SHP77 treated with DMSO at 0.1 percent for 48 hours (cell line): ENCODE results near the gene ENPP1.
"Not testable (repeated sequence)": the region's sequence is repeated elsewhere in the genome, so short reads cannot be mapped to it uniquely, and the experiment has no call there.

ENCODE experiments used
- DNase-seq: peaks from one replicate; lab custom pipeline; 2025; lab: John Stamatoyannopoulos, UW

The ENPP1 gene

DNA sequence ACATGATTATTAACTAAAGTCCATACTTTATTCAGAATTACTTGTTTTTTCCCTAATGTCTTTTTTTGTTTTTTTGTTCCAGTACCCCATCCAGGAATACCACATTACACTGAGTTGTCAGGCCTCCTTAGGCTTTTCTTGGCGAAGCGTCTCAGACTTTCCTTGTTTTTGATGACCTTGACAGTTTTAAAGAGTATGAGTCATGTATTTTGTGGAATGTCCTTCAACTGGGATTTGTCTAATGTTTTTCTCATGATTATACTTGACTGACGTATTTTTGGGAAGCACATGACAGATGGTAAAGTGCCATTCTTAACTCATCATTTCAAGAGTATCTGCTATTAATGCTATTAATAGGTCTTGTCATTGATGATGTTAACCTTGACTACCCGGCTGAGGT lies 23.6 kb downstream of the ENPP1 start:
- no peak for DNase-seq

DNA sequence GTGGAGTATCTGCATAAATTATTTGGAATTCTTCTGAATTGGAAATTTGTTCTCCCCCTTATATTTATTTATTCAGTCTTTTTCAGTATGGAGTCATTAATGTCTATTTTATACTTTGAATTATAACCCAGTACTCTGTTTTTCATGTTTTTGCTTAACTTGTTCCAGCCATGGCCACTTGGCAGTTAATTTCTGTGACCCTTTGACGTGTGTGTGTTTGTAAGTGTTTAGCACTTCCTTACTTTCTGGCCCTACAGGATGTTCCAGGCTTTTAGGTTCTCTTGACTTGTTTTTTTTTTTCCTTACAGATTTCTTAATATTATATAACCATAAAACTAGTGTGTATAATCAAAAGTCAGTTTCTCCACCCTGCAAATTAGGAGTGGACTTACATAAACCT lies 24.1 kb downstream of the ENPP1 start:
- no peak for DNase-seq

DNA sequence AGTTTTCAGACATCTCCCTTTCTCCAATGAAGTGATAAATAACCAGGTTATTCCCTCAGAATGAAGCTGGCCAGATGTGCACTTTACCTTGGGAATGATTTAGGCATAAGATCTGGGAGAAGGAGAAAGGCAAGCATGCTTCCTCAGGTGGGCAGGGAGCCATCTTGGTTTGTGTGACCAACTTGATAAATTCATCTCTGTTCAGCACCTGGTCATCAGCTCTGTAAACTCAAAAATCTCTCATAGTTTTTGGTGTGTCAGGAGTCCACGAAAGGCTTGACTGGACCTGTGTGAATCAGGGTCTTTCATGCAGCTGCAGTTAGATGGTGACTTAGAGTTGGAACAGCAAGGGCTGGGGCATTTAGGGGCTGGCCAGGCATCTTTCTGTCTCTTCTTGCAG lies 24.5 kb downstream of the ENPP1 start:
- DNase-seq, result no peak

DNA sequence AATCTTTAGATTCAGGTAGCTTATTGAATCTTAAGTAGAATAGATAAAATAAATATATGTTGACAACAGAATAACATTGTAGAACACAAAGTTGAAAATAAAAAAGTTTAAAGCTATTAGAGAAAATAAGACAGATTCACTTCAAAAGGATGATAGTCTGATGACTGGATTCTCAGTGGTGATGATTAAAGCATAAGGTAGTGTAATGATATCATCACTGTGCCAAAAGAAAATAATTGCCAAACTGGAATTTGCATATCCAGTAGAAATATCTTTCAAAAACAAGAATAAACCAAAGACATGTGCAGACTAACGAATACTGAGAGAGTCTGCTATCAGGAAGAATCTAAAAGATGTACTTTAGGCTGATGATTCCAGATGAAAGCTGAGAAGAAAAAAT lies 30.2 kb downstream of the ENPP1 start:
- DNase-seq, result no peak

DNA sequence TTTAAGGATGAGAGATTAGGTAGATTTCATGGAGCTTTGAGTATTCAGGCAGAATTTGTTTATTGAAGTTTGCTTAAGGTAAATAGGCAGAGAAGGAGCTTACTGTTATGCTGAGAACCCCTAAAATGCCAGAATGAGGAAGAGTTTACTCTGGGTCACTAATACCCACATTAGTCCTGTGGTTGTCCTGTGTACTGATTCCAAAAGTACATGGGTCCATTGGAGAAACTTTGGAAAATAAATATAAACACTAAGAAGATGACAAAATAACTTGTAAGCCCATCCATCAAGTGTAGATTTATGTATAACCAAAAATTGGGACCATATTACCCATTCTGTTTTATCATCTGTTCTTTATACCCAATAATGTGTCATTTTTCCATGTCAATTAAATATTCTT lies 31.6 kb downstream of the ENPP1 start:
- no peak for DNase-seq

DNA sequence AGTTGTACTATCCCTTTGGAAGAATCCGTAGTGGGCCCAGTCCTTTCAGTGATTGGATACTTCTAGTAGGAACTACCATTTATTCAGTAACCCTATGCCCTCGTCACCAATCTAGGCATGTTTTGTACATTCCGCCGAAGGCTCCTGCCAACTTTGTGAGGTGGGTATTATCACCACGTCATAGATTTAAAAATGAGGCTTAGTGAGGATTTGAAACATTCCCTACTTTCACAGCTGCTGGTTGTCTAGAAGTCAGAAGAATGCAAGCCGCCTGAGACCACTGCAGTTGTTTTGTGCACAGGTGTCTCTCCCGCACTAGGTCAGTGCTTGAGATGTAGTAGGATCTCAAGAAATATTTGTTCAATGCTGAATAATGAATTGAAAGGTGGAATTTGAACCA lies 32.6 kb downstream of the ENPP1 start:
- DNase-seq, result no peak

DNA sequence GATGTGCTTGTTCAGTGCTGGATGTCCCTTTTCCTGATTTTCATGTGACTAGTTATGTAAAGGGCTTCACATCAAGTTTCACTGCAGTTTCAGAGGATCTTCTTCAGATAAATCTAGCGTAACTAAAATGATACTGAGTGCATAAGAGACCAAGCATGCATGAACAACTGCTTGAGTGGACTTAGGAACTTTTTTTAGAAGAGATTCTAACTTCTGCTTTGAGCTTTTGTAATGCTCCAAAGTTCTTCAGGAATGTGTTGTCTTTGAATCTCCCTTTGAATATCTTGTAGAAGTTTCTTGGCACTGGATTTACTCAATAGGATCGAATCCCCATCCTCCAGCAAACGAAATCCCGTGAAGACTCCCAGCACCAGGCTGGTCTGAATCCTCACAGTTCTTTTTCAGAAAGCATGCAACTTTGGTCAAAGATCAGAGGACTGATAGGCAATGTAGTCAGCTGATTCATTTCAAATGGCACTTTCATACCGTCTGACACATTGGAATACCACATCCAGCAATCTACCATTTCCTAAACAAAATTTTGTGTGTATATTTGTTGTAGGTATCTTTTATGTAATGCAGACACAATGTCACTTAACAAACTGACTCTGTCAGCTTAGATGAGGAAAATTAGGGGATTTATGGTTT lies 33.2 kb downstream of the ENPP1 start:
- no peak for DNase-seq

DNA sequence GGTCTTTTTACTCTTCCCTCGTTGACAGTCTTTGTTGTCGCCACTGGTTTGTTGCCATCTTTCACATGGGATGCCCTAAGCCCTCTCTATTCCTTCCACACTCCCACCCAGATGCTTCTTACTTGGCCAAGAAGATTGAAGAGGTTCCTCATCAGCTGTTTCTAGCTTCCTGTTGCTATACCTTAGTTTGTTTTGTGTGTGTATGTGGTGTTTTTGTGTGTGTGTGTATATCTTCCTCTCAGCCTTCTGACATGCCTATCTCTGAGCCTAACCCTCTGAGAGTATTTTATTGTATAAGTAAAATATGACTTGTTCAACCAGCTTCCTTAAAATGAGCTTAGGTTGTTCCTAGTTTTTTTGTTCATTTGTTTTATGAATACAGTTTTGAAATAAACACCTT lies 35.9 kb downstream of the ENPP1 start:
- DNase-seq, result no peak

DNA sequence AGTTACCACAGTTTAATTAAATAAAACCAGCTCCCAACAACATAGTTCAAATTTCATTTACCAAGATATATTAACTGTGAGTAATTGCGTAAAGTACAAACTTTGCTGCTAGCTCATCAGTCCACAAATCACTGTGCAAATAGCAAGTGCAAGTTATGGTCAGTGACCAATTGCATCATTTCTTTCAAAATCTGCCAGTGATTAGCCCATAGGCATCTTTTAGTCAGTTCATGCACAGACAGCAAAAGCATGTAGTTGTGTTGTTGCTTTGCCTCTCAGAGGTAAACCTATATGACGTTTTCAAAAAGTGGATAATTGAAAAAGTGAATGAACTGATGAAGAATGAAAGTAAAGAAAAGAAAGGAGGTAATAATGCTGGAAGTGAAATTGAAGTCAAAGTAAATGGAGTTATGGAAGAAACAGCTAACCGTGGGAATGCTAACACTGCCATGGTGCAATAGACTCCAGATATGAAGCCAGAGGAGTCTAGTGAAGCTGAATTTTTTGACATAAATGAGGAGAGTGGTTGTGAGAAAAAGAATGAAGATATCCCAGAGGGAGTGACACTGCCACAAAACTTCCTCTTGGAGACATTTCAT lies 36.5 kb downstream of the ENPP1 start:
- no peak for DNase-seq

DNA sequence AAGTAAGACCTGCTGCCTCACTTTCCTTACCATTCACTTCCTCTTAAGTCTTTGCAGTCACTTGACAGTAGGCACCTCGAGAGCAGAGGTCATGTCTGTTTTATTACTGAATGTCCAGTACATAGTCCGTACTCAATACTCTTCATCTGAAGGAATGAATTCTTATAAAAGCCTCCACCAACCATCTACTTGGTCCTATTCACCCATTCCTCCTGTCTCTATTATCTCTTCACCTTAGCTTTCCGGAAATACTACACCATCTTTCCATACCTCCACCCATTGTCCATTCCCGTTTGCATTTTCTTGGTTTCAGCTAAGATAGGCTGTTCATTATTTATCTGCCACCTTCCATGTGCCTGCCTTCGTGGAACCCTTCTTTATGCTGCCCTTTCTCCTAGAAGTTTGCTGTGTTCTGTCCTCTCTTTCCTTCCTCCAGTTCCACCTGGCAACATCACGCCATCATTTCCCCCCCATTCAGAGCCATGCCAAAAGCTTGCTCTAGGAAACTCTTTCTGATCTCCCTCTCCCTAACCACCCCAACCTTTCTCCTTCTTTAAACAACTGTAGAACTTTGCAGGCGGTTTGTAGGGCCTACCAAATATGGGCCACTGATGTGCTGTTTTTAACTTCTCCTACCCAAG lies 38.3 kb downstream of the ENPP1 start:
- no peak for DNase-seq

DNA sequence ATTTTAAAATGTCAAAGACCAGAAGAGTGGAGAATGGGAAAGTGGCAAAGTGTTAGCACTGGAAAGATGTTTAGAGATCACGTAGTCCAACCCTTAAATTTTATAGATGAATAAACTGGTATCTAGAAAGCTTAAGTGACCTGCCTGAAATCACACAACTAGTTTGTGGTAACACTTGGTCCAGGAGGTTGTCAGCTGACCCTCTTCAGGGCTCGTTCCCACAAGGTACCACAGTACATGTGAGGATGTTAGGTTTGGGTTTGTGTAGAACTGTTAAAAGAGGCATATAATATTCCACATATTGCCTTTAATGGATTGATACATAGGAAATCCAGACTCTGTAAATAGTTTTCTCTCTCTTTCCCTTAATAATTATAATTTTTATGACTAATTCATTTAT lies 39.1 kb downstream of the ENPP1 start:
- no peak for DNase-seq

DNA sequence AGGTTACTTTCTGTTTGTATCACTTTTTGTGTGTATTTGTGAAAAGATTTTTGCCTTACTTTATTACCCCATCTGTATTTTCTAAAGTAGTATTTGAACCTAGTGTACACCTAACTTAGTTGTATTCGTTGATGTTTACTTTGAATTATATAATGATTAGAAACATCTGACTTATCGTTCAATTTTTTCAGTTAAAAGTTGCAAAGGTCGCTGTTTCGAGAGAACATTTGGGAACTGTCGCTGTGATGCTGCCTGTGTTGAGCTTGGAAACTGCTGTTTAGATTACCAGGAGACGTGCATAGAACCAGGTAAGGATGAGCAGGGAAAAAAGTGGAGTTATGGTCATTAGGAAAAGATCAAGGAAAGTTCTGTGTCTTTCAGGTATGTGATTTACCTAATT lies 42.0 kb downstream of the ENPP1 start:
- DNase-seq, result no peak

DNA sequence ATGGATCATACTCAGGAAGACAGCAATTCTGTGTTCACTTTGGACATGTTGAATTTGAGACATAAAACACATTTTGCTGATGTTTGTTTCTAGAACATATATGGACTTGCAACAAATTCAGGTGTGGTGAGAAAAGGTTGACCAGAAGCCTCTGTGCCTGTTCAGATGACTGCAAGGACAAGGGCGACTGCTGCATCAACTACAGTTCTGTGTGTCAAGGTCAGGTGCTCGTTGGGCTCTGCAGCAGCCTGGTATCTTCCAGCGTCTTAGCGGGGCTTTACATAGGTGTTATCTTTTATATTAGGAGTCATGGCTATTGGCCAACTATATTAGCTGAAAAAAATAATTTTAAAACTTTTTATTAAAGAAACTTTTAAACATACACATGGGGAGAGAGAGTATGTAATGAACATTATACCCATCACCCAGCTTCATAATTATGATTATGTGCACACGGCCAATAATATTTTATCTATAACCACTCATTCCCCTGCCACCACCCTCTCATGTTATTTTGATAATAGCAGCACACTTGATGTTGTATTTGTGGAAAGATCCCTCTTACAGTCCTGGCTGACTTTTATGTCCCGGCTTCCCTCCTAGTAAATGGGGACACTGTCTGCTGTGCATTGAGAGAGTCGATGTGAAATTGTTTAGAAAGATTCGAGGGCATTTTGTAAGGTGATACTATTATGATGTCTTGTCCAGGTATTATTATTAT lies 43.4 kb downstream of the ENPP1 start:
- no peak for DNase-seq

DNA sequence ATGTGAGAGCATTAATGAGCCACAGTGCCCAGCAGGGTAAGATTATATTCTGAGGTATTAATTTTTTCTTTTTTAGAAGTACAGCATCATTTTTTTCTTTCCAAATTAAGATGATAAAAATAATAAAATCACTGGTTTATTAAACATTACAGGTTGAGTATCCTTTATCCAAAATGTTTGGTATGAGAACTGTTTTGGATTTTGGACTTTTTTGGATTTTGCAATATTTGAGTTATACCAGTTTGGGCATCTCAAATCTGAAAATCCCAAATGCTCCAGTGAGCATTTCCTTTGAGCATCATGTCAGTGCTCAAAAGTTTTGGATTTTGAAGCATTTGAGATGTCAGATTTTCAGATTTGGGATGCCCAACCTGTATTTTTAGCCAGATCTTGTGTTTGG lies 44.4 kb downstream of the ENPP1 start:
- DNase-seq, result no peak

DNA sequence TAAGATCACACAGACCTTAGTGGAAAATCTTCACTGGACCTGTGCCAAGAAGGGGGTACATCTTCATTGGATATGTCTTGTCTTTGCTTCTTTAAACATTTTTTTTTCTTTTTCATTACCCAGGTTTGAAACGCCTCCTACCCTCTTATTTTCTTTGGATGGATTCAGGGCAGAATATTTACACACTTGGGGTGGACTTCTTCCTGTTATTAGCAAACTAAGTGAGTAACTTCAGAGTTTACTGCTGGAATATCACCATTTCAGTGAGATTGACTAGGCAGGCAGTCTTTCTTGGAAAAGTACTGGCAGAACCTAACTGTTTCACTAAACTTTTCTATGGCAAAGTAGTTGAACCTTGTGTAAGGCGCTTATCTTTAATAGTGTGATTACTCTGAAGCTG lies 47.0 kb downstream of the ENPP1 start:
- no peak for DNase-seq

DNA sequence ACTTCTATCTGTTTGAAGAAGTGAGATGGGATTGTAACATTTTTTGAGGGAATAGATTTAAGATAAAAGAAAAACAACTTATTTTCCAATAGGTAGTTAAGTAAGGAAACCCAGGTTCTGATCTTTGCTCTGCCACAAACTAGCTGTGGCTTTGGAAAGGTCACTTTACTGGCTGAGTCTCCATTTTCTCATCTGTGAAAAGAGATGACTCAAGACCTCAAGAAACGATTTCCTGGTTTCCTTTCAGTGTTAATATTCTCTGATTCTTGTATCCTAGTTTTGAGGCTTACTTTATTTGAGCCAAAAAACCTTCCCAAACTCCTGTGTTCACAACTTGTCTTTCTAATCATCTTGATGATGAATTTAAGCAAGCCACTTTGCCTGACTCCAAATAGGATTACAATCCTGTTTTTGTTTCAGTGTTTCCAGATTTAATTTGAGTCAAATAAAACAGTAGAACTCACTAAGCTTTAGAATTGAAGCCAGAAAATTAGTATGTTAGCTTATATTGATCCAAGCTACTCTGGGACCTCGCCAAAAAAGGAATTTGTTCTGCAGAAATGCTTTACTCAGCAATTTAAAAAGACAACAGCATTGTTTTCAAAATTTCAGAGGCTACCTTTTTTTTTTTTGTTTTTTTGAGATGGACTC lies 51.1 kb downstream of the ENPP1 start:
- DNase-seq, result no peak

DNA sequence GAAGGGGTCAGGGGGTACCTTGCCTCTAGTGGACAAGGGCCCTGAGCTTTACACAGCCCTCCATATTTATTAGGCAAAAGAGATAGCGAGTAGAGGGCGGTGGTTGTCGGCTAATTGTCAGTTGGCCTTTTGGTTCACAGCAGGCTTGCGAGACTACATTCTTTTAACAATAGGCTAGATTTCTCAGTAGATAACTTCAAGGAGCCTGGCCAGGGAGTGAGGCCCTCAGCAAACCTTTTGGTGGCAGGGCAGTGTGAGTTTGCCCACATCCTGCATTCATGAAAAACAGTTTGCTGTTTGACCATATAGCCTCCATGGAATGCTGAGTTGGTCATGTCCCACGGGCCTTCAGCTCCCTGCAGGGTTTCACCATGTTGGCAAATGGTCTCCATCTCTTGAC lies 51.8 kb downstream of the ENPP1 start:
- DNase-seq, result not testable (repeated sequence)

DNA sequence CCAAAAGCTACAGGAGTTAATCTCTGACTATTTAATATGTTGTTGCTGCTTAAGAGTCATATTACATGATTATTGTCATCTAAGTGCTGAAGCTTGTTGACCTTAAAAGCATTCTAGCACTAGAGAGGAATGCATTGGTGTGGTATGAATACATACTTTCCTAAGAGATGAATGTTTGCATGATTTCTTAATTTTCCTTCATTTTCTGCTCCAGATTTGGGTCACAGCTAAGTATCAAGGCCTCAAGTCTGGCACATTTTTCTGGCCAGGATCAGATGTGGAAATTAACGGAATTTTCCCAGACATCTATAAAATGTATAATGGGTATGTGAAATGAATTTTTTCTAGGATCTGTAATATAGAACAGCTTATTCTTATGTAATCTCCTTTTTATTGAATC lies 53.6 kb downstream of the ENPP1 start:
- DNase-seq, result no peak

DNA sequence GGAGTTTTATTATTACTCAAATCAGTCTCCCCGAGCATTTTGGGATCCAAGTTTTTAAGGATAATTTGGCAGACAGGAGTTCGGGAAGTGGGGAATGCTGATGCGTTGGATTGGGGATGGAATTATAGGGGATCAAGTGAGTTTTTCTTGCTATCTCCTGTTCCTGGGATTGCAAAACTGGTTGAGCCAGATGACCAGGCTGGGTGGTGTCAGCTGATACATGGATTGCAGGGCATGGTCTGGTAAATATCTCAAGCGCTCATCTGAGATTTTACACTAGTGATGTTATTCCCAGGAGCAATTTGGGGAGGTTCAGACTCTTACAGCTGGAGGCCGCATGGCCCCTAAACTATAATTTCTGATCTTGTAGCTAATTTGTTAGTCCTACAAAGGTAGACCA lies 54.7 kb downstream of the ENPP1 start:
- no peak for DNase-seq

DNA sequence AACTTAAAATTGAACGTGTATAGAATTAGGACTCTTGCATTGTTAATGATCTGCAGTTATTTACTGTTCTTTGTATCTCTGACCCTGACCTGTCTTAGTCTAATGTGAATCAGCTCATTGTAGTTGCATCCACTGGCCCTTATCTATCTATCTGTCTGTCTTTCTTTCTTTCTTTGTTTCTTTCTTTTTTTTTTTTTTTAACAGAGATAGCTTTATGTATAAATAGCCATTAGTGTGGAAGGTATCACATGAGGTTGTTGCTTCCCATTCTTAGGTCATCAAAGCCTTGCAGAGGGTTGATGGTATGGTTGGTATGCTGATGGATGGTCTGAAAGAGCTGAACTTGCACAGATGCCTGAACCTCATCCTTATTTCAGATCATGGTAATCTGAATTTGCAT lies 59.9 kb downstream of the ENPP1 start:
- DNase-seq, result no peak

DNA sequence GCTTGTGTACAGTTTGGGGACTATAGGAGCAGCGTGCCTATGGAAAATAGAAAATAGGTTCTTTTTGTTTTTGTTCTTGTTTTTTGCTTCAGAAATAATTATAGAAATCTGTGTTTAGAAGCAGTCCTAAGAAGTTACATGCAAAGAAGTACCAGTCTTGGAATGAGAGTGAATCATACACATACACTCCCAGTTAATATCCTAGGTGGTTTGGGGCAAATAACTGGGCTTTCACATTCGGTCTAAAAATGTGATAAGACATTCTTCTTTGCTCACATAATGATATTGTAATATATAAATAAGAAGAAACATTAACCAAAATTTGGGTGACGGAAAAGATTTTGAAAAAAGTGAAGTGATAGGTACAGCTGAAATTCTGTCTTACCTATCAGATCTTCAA lies 61.0 kb downstream of the ENPP1 start:
- DNase-seq, result no peak

DNA sequence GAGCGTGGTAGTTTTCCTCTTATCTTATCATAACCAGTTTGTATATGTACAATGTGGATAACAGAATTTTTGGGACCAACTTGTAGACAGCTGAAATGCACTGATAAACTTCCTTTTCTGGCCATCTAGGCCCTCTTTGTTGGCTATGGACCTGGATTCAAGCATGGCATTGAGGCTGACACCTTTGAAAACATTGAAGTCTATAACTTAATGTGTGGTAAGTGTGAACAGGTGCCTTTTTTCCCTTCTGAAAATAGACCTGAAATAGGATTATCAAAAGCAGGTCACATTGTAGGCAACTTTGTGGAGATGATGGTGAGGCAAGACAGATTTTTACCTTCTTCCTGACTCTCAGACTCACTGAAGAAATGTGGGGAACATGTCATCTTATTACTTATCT lies 67.8 kb downstream of the ENPP1 start:
- no peak for DNase-seq

DNA sequence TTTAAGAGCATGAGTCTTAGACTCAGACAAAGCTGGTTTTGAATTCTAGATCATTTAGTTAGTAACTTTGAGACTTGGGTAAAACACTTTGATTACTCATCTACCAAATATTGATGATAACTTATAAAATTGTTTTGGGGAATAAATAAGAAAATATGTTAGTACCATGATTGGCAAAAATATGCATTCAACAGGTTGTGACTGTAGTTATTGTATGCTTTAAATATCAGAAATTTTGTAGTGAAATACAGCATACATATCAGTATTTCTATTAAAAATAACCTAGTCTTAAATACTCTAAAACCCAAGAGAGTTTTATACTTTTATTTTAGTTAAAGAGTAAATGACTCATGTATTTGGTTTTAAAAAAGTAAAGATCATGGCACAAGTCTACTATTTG lies 68.7 kb downstream of the ENPP1 start:
- DNase-seq, result no peak
